ENCODE data around the gene FAM236C.
"Not testable (repeated sequence)": the region's sequence is repeated elsewhere in the genome, so short reads cannot be mapped to it uniquely, and the experiment has no call there.

The FAM236C gene

GRCh38 chrX:72912315-72912714, at the start of gene FAM236C:
FAM236C (plus strand) TSS chrX:72912615; CDS start chrX:72912715, 100 bp downstream.
- DNase-seq, result not testable (repeated sequence)

GRCh38 chrX:72882898-72883297, 29.5 kb upstream of the FAM236C start:
- DNase-seq, result not testable (repeated sequence)

GRCh38 chrX:72889740-72890139, 22.7 kb upstream of the FAM236C start:
- not testable (repeated sequence) for DNase-seq

GRCh38 chrX:72916096-72916495, 3.7 kb downstream of the FAM236C start:
- not testable (repeated sequence) for DNase-seq

- DNase-seq, result not testable (repeated sequence)
Observed at GRCh38 chrX:72932283-72932682, 19.9 kb downstream of the FAM236C start.

GRCh38 chrX:72936455-72936854, 24.0 kb downstream of the FAM236C start:
- DNase-seq, result not testable (repeated sequence)

GRCh38 chrX:72936882-72937455, 24.6 kb downstream of the FAM236C start:
- DNase-seq, result not testable (repeated sequence)

- not testable (repeated sequence) for DNase-seq
Observed at GRCh38 chrX:72937906-72938305, 25.5 kb downstream of the FAM236C start, which contains the start of gene FAM236A. FAM236A (plus strand) TSS chrX:72938206; CDS start chrX:72938263, 57 bp downstream.

GRCh38 chrX:72942272-72942671, 29.9 kb downstream of the FAM236C start:
- DNase-seq, result not testable (repeated sequence)

GRCh38 chrX:72943035-72943818, 30.8 kb downstream of the FAM236C start:
- not testable (repeated sequence) for DNase-seq

GRCh38 chrX:72943819-72944169, 31.4 kb downstream of the FAM236C start, which contains the start of gene DMRTC1:
DMRTC1 (minus strand) TSS chrX:72943837; CDS start chrX:72875694, 68,143 bp downstream.
- DNase-seq, result not testable (repeated sequence)

GRCh38 chrX:72959971-72960370, 47.6 kb downstream of the FAM236C start:
- not testable (repeated sequence) for DNase-seq

Data from CD4-positive, alpha-beta T cell treated with Interleukin-6 for 4 hours (primary cell).